Stimulated activated CD8-positive, alpha-beta memory T cell treated with anti-CD3 and anti-CD28 coated beads, Interleukin-15, amount 100 ng/mL, for 4 hours (primary cell): ENCODE data around the gene SRM.
"Not testable (repeated sequence)": the region's sequence is repeated elsewhere in the genome, so short reads cannot be mapped to it uniquely, and the experiment has no call there.

Experiments
- DNase-seq, 2 donors: peaks; one replicate each; pipeline ENCODE4 v3.0.0-alpha.2; 2020; ENCODE audit warnings: low read depth in 2 of 2

Gene SRM

GRCh38 chr1:11044849-11045427 lies 14.9 kb downstream of the SRM start:
- no peak for DNase-seq

DNA sequence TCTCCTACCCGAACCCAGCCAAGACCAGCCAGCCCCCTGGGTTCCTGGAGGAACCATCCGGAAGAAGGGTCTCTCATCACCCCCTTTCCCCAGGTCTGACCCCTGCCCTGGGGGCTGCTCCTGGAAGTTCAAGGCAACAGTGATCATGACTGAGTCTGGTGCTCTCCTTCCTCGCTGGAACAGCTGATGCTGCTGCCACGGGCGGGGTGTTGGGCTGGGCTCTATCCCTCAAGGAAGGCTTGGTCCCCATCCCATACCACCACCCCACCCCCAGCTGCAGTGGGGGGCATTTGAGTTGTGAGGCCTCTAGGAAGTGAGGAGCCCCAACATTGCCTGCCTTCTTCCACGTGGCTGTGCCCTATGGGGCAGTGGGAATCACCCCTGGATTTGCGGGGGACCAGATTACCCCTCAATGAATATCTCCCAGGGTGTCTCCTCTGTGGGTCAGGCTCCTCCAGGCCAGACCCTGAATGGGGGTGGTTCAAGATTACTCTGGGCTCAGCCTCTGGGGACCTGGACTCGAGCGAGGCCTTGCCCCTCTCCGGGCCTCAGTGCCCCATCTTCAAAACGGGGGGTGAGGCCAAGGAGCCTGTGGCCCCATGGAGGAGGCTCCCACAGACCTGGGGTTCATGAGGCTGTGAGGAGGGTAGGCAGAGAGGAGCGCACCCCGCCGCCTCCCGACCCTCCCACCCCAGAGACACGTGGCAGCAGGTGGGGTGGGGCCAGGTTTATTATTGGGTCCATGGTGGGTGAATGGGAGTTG lies 15.6 kb downstream of the SRM start:
- no peak for DNase-seq

- DNase-seq, result no peak
Observed at GRCh38 chr1:11042995-11043874, 16.6 kb downstream of the SRM start.

GRCh38 chr1:11042065-11042464 lies 17.8 kb downstream of the SRM start:
- no peak for DNase-seq

GRCh38 chr1:11041048-11041447 lies 18.8 kb downstream of the SRM start:
- DNase-seq, result no peak

GRCh38 chr1:11040105-11040429 lies 19.8 kb downstream of the SRM start:
- not testable (repeated sequence) for DNase-seq

GRCh38 chr1:11039351-11040104 lies 20.3 kb downstream of the SRM start:
- no peak for DNase-seq

- DNase-seq, result peak; percentile 53 to 75
Observed at GRCh38 chr1:11037740-11038182, 22.1 kb downstream of the SRM start.

GRCh38 chr1:11037019-11037739 lies 22.6 kb downstream of the SRM start:
- not testable (repeated sequence) for DNase-seq

GRCh38 chr1:11031624-11032262 lies 28.1 kb downstream of the SRM start:
- no peak for DNase-seq

DNA sequence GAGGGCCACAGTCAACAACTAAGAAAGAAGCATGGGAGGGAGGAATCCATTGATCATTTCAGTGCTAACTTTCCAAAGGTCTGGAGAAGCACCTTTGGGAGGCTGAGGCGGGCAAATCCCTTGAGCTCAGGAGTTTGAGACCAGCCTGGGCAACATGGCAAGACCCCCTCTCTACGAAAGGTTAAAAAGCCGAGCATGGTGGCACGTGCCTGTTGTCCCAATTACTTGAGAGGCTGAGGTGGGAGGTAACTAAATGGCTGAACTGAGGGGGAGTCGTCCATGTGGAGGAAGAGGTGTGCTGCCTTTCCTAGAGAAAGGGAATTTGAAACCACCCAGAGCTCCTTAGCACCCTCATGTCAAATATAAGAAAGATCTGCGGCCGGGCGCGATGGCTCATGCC lies 29.0 kb downstream of the SRM start:
- no peak for DNase-seq

DNA sequence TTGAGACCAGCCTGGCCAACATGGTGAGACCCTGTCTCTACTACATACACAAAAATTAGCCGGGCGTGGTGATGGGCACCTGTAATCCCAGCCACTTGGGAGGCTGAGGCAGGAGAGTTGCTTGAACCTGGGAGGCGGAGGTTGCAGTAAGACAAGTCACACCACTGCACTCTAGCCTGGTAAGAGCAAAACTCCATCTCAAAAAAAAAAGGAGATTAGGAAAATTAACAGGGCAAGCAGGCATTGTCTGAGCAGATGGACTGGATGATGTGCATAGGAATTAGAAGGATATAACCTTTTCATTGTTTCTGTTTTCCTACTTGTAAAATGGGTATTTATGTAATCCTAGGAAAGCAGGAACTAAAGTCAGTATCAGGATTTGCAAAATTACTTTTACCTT lies 31.8 kb downstream of the SRM start:
- DNase-seq, result no peak

DNA sequence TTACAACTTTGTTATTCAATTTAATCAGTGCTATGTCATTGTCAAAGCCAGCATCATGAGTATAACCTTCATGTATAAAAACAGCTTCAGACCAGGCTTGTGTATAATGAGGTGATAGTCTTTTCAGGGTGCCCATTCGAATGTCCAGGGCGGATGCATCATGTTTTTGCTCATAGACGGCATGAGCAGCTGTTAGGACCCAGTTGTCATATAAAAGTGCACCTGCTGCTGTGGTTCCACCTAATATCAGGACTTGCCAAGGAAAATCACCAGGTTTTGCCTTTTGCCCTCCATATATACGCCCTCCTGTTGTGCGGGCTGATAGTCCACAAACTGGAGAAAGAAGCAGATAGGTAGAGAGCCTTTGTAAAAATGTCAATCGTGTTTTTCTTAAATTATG lies 32.5 kb downstream of the SRM start:
- DNase-seq, result no peak

- DNase-seq, result no peak
Observed at GRCh38 chr1:11026903-11027302, 32.9 kb downstream of the SRM start.

GRCh38 chr1:11026052-11026451 lies 33.8 kb downstream of the SRM start:
- DNase-seq, result no peak

DNA sequence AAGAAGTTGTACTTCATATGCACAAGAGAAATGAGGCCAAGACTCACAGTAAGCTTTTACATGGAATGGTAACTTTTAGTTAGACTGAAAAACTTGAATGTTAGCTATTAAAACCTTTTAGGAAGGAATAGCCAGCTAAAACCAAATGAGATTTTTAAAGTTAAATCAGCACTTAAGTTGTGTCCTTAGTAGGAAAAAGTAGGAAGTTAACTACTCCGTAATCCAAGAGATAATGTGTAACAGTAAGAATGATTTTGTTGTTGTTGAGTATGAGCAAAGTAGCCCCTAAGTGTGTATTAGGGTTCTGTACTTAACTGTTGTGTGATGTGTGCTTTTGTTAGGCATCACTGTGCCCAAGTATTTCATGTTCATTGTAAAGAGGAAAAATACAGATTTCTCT lies 34.2 kb downstream of the SRM start:
- no peak for DNase-seq

DNA sequence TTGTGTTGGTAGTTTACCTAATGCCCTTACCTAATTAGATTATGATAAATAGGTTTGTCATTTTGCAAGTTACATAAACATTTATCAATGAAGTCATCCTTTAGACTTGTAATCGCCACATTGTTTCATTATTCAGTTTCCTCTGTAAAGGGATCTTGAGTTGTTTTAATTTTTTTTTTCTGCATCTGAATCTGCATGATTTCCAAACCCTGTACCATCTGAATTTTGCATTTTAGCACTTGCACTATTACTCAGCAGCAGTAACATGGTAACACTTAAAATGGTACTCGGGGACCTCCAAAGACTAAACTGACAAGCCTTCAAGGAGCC lies 35.0 kb downstream of the SRM start:
- DNase-seq, result no peak

- DNase-seq, result no peak
Observed at GRCh38 chr1:11024154-11024873, 35.5 kb downstream of the SRM start.

DNA sequence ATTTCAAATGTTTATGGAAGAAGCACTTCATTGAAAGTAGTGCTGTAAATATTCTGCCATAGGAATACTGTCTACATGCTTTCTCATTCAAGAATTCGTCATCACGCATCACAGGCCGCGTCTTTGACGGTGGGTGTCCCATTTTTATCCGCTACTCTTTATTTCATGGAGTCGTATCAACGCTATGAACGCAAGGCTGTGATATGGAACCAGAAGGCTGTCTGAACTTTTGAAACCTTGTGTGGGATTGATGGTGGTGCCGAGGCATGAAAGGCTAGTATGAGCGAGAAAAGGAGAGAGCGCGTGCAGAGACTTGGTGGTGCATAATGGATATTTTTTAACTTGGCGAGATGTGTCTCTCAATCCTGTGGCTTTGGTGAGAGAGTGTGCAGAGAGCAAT lies 36.6 kb downstream of the SRM start:
- no peak for DNase-seq

DNA sequence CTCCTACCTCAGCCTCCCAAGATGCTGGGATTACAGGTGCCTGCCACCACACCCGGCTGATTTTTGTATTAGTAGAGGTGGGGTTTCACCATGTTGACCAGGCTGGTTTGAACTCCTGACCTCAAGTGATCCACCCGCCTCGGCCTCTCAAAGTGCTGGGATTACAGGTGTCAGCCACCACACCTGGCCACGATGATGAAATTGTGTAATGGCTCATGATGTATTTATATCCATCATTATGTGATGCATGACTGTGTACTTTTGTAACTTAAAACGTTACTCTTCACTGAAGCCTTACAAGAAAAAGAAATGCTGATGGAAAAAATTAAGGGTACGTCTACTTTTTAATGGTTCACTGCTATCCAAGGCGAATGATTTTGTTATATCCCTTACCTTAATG lies 39.8 kb downstream of the SRM start:
- DNase-seq, result no peak
